HUES48 (cell line): Measurements from ENCODE around the gene CARD11.

Experiments used
- H3K27ac ChIP-seq: one replicate; pipeline ENCODE4 v1.7.0; 2013; ENCODE audit warnings: low read depth, low read length, inconsistent platforms
- H3K27me3 ChIP-seq: 2 replicates; pipeline ENCODE4 v1.6.1; 2013; ENCODE audit warnings: mild to moderate bottlenecking, low read length; ENCODE audit not compliant: control insufficient read depth, insufficient read depth
- H3K36me3 ChIP-seq: 2 replicates; pipeline ENCODE4 v1.6.1; 2013; ENCODE audit warnings: low read length; ENCODE audit not compliant: control insufficient read depth, insufficient read depth
- H3K4me1 ChIP-seq: 2 replicates; pipeline ENCODE4 v1.6.1; 2013; ENCODE audit warnings: mild to moderate bottlenecking, low read length; ENCODE audit not compliant: control insufficient read depth, insufficient read depth
- H3K4me3 ChIP-seq: 2 replicates; pipeline ENCODE4 v1.5.1; 2013; ENCODE audit warnings: mild to moderate bottlenecking, low read depth, low read length
- H3K9ac ChIP-seq: 2 replicates; pipeline ENCODE4 v1.6.1; 2013; ENCODE audit warnings: mild to moderate bottlenecking, low read depth, low read length, moderate library complexity
- H3K9me3 ChIP-seq: 2 replicates; pipeline ENCODE4 v1.6.1; 2013; ENCODE audit warnings: low read length; ENCODE audit not compliant: control insufficient read depth, insufficient read depth

CARD11 gene

GRCh38 chr7:2859952-2860351, 183.7 kb downstream of the CARD11 start:
- H3K36me3 ChIP-seq = no peaks in the 10 kb centered on the region
- no peak overlapping the region for H3K9ac ChIP-seq
- no peaks in the 10 kb centered on the region for H3K27me3 ChIP-seq
- H3K4me3 ChIP-seq = no peak overlapping the region
- H3K4me1 ChIP-seq = peaks cover 11% of the 10 kb centered on the region
- no peaks in the 10 kb centered on the region for H3K9me3 ChIP-seq
- no peak overlapping the region for H3K27ac ChIP-seq

GRCh38 chr7:2858621-2859020, 185.0 kb downstream of the CARD11 start:
- Histone ChIP-seq H3K4me1 (peaks cover 6% of the 10 kb centered on the region), H3K9ac (no peak overlapping the region), H3K4me3 (no peak overlapping the region), H3K27me3 (no peaks in the 10 kb centered on the region), H3K36me3 (no peaks in the 10 kb centered on the region), H3K27ac (no peak overlapping the region), H3K9me3 (no peaks in the 10 kb centered on the region)

GRCh38 chr7:2856388-2857169, 187.1 kb downstream of the CARD11 start:
- Histone ChIP-seq H3K27me3 (no peaks in the 10 kb centered on the region), H3K4me1 (no peaks in the 10 kb centered on the region), H3K9ac (no peak overlapping the region), H3K9me3 (no peaks in the 10 kb centered on the region), H3K4me3 (no peak overlapping the region), H3K27ac (no peak overlapping the region), H3K36me3 (no peaks in the 10 kb centered on the region)
